HG03159 (cell line): ENCODE results near the gene PPP1R13B.
A peak's percentile ranks its signal among the peaks of the same experiment; 100 is the strongest.
"Not testable (repeated sequence)": the region's sequence is repeated elsewhere in the genome, so short reads cannot be mapped to it uniquely, and the experiment has no call there.

Experiments
- ATAC-seq: cut with Tn5 transposase; IDR thresholded peaks from one replicate; pipeline ENCODE4 v1.9.1; 2021; ENCODE audit warnings: mild to moderate bottlenecking, moderate library complexity; ENCODE audit not compliant: unreplicated experiment

Gene PPP1R13B

GRCh38 chr14:103861413-103862392 is 14.3 kb upstream of the PPP1R13B start:
- ATAC-seq = no peak

GRCh38 chr14:103859416-103860202 is 12.2 kb upstream of the PPP1R13B start:
- ATAC-seq = no peak

- no peak for ATAC-seq
Observed at GRCh38 chr14:103858063-103858781, 10.8 kb upstream of the PPP1R13B start.

GRCh38 chr14:103857256-103857655 is 9.9 kb upstream of the PPP1R13B start:
- no peak for ATAC-seq

GRCh38 chr14:103856607-103857006 is 9.2 kb upstream of the PPP1R13B start:
- ATAC-seq = no peak

- no peak for ATAC-seq
Observed at GRCh38 chr14:103856105-103856504, 8.7 kb upstream of the PPP1R13B start.

GRCh38 chr14:103855734-103856095 is 8.3 kb upstream of the PPP1R13B start:
- no peak for ATAC-seq

GRCh38 chr14:103854822-103855733 is 7.7 kb upstream of the PPP1R13B start:
- no peak for ATAC-seq

- ATAC-seq = no peak
Observed at GRCh38 chr14:103854017-103854808, 6.8 kb upstream of the PPP1R13B start.

GRCh38 chr14:103849151-103849886 is 1.9 kb upstream of the PPP1R13B start:
- ATAC-seq = no peak

GRCh38 chr14:103848175-103849077 is 1.1 kb upstream of the PPP1R13B start:
- no peak for ATAC-seq

- ATAC-seq = peak; percentile 36
Observed at GRCh38 chr14:103846543-103847450, 578 bp downstream of the PPP1R13B start.

GRCh38 chr14:103846097-103846496 is 1.3 kb downstream of the PPP1R13B start:
- no peak for ATAC-seq

GRCh38 chr14:103845327-103845726 is 2.0 kb downstream of the PPP1R13B start:
- ATAC-seq = no peak

GRCh38 chr14:103841265-103841664 is 6.1 kb downstream of the PPP1R13B start:
- not testable (repeated sequence) for ATAC-seq

GRCh38 chr14:103840014-103840413 is 7.4 kb downstream of the PPP1R13B start:
- ATAC-seq = no peak

GRCh38 chr14:103839579-103839978 is 7.8 kb downstream of the PPP1R13B start:
- ATAC-seq = no peak
